Naive B cell (primary cell): ENCODE results near the gene BAZ2B. TPM values are rescaled to one million over a fixed set of nuclear protein-coding genes. Genes with fewer than 3 reads are reported as not detected.
A peak's percentile ranks its signal among the peaks of the same experiment; 100 is the strongest.

Experiments
- ATAC-seq, 2 donors: fragments of 150-1000 bp; cut with Tn5 transposase; 2 replicates each; pipeline ENCODE4 v1.10.0; 2021; ENCODE audit warnings: low read depth in 2 of 2, mild to moderate bottlenecking in 2 of 2, moderate library complexity in 2 of 2
- DNase-seq: peaks from one replicate; pipeline ENCODE4 v3.0.0; 2022
- H3K27ac Mint-ChIP-seq, 6 donors: one replicate each; pipeline ENCODE4 v1.8.0; 2020 to 2022; ENCODE audit warnings: mild to moderate bottlenecking in 6 of 6, mixed read lengths in 6 of 6, moderate library complexity in 5 of 6, inconsistent platforms in 2 of 6
- H3K27me3 Mint-ChIP-seq, 3 donors: one replicate each; pipeline ENCODE4 v1.8.0; 2021 to 2022; ENCODE audit warnings: mixed read lengths in 3 of 3, mild to moderate bottlenecking in 1 of 3
- H3K36me3 Mint-ChIP-seq, 2 donors: one replicate each; pipeline ENCODE4 v1.8.0; 2020 to 2022; ENCODE audit warnings: mixed read lengths in 2 of 2, inconsistent platforms in 1 of 2, mild to moderate bottlenecking in 1 of 2
- H3K4me1 Mint-ChIP-seq, 3 donors: one replicate each; pipeline ENCODE4 v1.8.0; 2020 to 2022; ENCODE audit warnings: mixed read lengths in 3 of 3, inconsistent platforms in 1 of 3, mild to moderate bottlenecking in 1 of 3, moderate library complexity in 1 of 3
- H3K4me3 Mint-ChIP-seq, 8 donors: one replicate each; pipeline ENCODE4 v1.8.0; 2020 to 2022; ENCODE audit warnings: mild to moderate bottlenecking in 8 of 8, mixed read lengths in 8 of 8, moderate library complexity in 8 of 8, inconsistent platforms in 2 of 8
- H3K9me3 Mint-ChIP-seq, 7 donors: one replicate each; pipeline ENCODE4 v1.8.0; 2020 to 2022; ENCODE audit warnings: mixed read lengths in 7 of 7, mild to moderate bottlenecking in 5 of 7, inconsistent platforms in 2 of 7, moderate library complexity in 1 of 7
- polyA plus RNA-seq, 6 donors: library from polyadenylated mRNA; unstranded; fragments of 300-500 nt; fragmentation: Illumina TruSeq; gene quantifications; one replicate each; pipeline ENCODE4 v1.2.3, GENCODE V29; 2021; ENCODE audit warnings: low read depth in 6 of 6

Gene BAZ2B
- polyA plus RNA-seq, 6 donors from 2014 or later, result 15.2 to 30.5 (median 23.1) TPM

DNA sequence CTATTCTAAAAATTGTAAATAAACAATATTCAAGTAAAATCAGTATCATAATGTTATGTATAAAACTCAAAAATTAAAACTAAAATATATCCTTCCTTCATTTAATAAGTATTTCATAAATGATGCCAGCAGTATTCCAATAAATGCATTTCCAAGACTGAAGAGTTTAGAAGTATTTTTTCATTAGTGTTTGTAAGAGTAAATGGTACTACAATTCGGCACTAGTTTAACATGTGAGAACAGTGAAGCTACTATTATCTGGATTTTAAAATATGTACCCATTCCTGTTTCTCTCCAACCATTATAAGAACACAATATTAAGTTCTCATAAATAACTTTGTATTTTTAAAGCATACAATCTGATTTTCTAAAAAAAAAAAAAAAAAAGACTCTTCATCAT lies 3.3 kb downstream of the BAZ2B start:
- peaks cover 12 to 28% (median 15%) of the 10 kb centered on the region in 3 donors for H3K4me1 Mint-ChIP-seq
- DNase-seq (no peak), ATAC-seq (no peak)
- no peaks in the 10 kb centered on the region for H3K27me3 Mint-ChIP-seq
- no peak overlapping the region for H3K4me3 Mint-ChIP-seq
- H3K27ac Mint-ChIP-seq, result no peak overlapping the region
- peaks cover 0 to 8% of the 10 kb centered on the region in 2 donors for H3K36me3 Mint-ChIP-seq
- H3K9me3 Mint-ChIP-seq, result no peaks in the 10 kb centered on the region

DNA sequence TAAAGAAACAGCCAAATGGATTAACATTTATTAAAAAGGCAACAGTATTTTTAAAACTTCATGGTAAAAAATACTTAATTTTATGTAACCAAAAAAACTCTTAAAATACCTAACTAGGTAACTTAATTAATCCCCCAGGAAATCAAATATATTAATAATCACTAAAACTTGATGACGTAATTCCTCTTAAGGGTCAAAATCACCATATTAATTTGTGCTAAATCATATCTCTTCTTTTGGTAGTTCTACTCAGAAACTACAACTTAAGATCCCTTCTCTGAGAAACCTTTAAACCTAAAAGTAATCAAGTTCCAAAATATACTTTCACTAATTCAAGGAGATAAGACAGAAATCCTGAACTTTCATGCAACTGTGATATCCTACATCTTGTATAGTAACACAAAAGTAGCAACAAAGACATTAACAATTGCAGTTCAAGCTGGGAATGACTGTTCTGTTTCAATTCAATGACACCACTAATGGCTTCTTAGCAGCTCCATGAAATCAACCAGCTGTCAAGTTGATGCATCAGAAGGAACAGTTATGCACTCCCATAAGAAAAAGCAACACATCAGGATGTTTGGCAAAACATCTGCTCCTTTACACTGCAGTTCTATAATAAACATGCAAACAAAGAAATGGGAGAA lies 4.0 kb downstream of the BAZ2B start:
- Mint-ChIP-seq H3K4me3 (peak overlapping the region in 1 of 8 donors; percentile 23), H3K9me3 (no peaks in the 10 kb centered on the region), H3K27ac (peak overlapping the region in 1 of 6 donors; percentile 22), H3K36me3 (peaks cover 0 to 8% of the 10 kb centered on the region in 2 donors), H3K27me3 (no peaks in the 10 kb centered on the region), H3K4me1 (peaks cover 12 to 28% (median 15%) of the 10 kb centered on the region in 3 donors)
- no peak for ATAC-seq
- DNase-seq, result no peak

- H3K27ac Mint-ChIP-seq, result no peak overlapping the region
- ATAC-seq (no peak), DNase-seq (no peak)
- H3K9me3 Mint-ChIP-seq, result no peaks in the 10 kb centered on the region
- H3K4me1 Mint-ChIP-seq, result peaks cover 5 to 21% (median 9%) of the 10 kb centered on the region in 3 donors
- H3K4me3 Mint-ChIP-seq, result no peak overlapping the region
- H3K36me3 Mint-ChIP-seq, result no peaks in the 10 kb centered on the region
- H3K27me3 Mint-ChIP-seq, result no peaks in the 10 kb centered on the region
These were observed 6.4 kb downstream of the BAZ2B start for GRCh38 chr2:159609811-159610549.

GRCh38 chr2:159608723-159609308 lies 7.5 kb downstream of the BAZ2B start:
- H3K27me3 Mint-ChIP-seq, result no peaks in the 10 kb centered on the region
- H3K4me3 Mint-ChIP-seq, result no peak overlapping the region
- no peaks in the 10 kb centered on the region for H3K36me3 Mint-ChIP-seq
- H3K4me1 Mint-ChIP-seq, result peaks cover 0 to 12% (median 3%) of the 10 kb centered on the region in 3 donors
- peak overlapping the region in 1 of 6 donors; percentile 29 for H3K27ac Mint-ChIP-seq
- DNase-seq (no peak), ATAC-seq (no peak)
- no peaks in the 10 kb centered on the region for H3K9me3 Mint-ChIP-seq

- Mint-ChIP-seq H3K9me3 (no peaks in the 10 kb centered on the region), H3K4me1 (peaks cover 0 to 10% (median 0%) of the 10 kb centered on the region in 3 donors), H3K27me3 (no peaks in the 10 kb centered on the region), H3K36me3 (no peaks in the 10 kb centered on the region), H3K27ac (no peak overlapping the region), H3K4me3 (no peak overlapping the region)
- DNase-seq (no peak), ATAC-seq (no peak)
These were observed 8.2 kb downstream of the BAZ2B start for GRCh38 chr2:159608108-159608507.

- DNase-seq, result no peak
- no peak for ATAC-seq
- no peaks in the 10 kb centered on the region for H3K27me3 Mint-ChIP-seq
- H3K4me1 Mint-ChIP-seq, result peaks cover 0 to 6% (median 0%) of the 10 kb centered on the region in 3 donors
- H3K27ac Mint-ChIP-seq, result no peak overlapping the region
- no peaks in the 10 kb centered on the region for H3K9me3 Mint-ChIP-seq
- H3K36me3 Mint-ChIP-seq, result no peaks in the 10 kb centered on the region
- H3K4me3 Mint-ChIP-seq, result no peak overlapping the region
These were observed 10.1 kb downstream of the BAZ2B start for GRCh38 chr2:159606287-159606686.

DNA sequence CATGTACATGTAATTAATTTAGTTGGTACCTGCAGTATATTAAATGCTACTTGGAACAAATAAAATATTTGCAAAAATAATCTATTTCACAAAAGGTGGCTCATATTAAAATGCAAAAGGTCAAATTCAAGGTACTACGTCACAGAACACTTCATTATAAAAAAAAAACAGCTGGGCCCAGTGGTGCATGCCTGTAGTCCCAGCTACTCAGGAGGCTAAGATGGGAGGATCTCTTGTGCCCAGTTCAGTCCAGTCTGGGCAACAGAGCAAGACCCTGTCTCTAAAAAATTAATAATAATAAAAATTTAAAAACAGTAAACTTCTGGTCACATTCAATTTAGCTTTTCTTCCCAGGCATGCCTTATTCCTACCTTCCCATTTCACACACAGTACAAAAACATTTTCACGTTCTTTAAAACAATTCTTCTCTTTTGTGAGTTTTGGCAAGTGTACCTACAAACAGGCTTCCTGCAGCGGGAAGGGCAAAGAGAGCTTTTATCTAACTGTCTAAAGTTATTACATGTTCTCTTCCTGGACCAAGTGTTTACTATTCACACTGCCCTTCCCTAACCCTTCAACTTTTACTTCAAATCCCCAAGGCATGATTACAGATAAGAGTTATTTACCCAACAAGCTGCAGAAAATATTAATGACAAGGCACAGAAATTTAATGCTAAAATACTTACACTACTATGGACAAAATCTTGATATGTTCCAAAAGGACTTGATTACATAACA lies 10.7 kb downstream of the BAZ2B start:
- no peak overlapping the region for H3K4me3 Mint-ChIP-seq
- H3K36me3 Mint-ChIP-seq, result no peaks in the 10 kb centered on the region
- H3K4me1 Mint-ChIP-seq, result peaks cover 0 to 6% (median 0%) of the 10 kb centered on the region in 3 donors
- no peak for DNase-seq
- peak overlapping the region in 1 of 6 donors; percentile 78 for H3K27ac Mint-ChIP-seq
- H3K27me3 Mint-ChIP-seq, result no peaks in the 10 kb centered on the region
- H3K9me3 Mint-ChIP-seq, result no peaks in the 10 kb centered on the region
- no peak for ATAC-seq

GRCh38 chr2:159604159-159604558 lies 12.2 kb downstream of the BAZ2B start:
- DNase-seq, result no peak
- ATAC-seq, result no peak
- Mint-ChIP-seq H3K4me1 (peaks cover 0 to 6% (median 0%) of the 10 kb centered on the region in 3 donors), H3K4me3 (no peak overlapping the region), H3K27me3 (no peaks in the 10 kb centered on the region), H3K27ac (no peak overlapping the region), H3K36me3 (no peaks in the 10 kb centered on the region), H3K9me3 (no peaks in the 10 kb centered on the region)

DNA sequence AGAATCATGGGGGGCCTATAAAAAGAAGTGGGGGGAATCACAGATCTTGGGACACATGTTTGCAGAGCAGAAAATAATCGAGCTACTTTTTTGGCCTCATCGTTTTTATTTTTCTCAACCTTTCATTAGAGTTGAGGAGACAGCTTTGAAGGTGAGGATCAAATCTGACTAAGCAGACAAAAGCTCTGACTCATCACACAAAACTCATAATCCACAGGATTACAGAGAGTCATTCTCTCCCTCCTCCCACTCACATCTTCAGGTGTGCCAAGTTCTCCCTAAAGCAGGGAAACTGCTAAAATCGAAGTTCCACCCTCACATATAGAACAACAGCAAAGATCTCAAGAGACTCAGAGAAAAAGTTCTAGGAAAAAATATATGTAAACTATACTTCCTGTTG lies 15.6 kb downstream of the BAZ2B start:
- no peak for DNase-seq
- H3K4me3 Mint-ChIP-seq, result no peak overlapping the region
- no peaks in the 10 kb centered on the region for H3K9me3 Mint-ChIP-seq
- H3K27ac Mint-ChIP-seq, result no peak overlapping the region
- no peaks in the 10 kb centered on the region for H3K27me3 Mint-ChIP-seq
- no peaks in the 10 kb centered on the region for H3K4me1 Mint-ChIP-seq
- no peak for ATAC-seq
- no peaks in the 10 kb centered on the region for H3K36me3 Mint-ChIP-seq

DNA sequence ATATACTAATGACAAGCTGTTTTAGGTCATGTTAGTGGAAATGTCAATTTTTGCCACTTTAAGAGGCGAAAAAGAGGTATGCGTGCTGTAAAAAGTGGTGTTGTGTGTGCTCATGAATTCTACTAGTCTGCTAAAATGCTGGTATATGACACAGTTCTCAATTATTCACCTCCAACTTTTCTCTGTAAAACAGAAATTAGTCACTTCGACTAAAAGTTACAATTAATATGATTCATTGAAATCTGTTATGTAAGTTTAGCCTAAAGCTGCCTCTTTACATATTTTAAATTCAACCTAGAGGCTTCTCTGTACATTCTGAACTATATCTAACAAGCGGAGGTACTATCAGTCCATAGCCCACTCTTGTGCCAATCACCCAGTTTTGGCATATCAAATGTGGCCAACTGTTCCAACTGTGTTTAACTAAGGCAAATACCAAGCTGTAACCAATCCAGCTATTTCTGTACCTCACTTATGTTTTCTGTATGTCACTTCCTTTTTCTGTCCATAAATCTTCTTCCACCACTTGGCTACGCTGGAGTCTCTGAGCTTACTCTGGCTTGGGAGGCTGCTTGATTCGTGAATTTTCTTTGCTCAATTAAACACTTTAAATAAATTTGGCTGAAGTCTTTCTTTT lies 20.8 kb downstream of the BAZ2B start:
- no peak overlapping the region for H3K27ac Mint-ChIP-seq
- no peak for DNase-seq
- H3K4me1 Mint-ChIP-seq, result no peaks in the 10 kb centered on the region

GRCh38 chr2:159592441-159592840 lies 23.9 kb downstream of the BAZ2B start:
- DNase-seq (no peak), ATAC-seq (no peak)
- no peaks in the 10 kb centered on the region for H3K4me1 Mint-ChIP-seq
- no peak overlapping the region for H3K27ac Mint-ChIP-seq
- H3K27me3 Mint-ChIP-seq, result no peaks in the 10 kb centered on the region
- H3K4me3 Mint-ChIP-seq, result no peak overlapping the region
- H3K9me3 Mint-ChIP-seq, result no peaks in the 10 kb centered on the region
- H3K36me3 Mint-ChIP-seq, result no peaks in the 10 kb centered on the region

More for the DNA sequence above, 20.8 kb downstream of the BAZ2B start:
- no peak overlapping the region for H3K4me3 Mint-ChIP-seq
- no peaks in the 10 kb centered on the region for H3K27me3 Mint-ChIP-seq
- H3K36me3 Mint-ChIP-seq, result no peaks in the 10 kb centered on the region
- no peaks in the 10 kb centered on the region for H3K9me3 Mint-ChIP-seq
- no peak for ATAC-seq

DNA sequence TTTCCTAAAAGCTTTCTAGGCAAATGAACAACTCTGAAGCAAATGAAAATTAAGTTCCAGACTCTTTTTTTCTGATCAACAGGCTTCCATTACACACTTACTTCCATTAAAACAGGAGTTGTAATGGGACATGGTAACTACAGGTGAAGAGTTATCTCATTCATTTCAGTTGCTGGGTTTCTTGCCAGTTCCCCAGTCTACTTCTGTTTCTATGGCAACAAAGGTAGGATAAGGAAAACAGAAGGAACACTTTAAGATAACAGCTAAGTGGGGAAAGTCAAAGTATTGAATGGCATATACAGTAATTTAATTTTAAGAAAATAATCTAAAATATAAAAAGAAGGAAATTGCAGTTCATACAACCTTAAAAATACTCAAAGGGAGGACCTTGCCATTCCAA lies 25.1 kb downstream of the BAZ2B start:
- Mint-ChIP-seq H3K27me3 (no peaks in the 10 kb centered on the region), H3K4me1 (no peaks in the 10 kb centered on the region), H3K4me3 (no peak overlapping the region), H3K36me3 (no peaks in the 10 kb centered on the region), H3K9me3 (peaks cover 0 to 2% (median 0%) of the 10 kb centered on the region in 7 donors), H3K27ac (no peak overlapping the region)
- no peak for ATAC-seq
- no peak for DNase-seq

DNA sequence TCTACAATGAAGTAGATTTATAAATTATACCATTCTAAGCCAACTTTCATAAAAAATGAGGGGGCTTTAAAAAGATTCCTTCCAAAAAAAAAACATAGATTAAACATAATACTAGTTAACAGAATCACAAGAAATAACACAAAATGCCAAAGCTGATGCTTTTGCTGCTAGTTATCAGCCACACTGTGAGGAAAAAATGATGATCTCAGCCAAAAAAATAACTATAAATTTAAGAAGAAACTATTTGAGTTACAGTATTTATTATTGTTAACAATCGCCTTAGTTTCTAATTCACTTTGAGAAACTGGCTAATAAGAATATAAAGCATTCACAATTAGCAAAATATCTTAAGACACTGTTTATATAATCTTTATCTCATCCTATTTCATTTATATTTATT lies 27.1 kb downstream of the BAZ2B start:
- no peaks in the 10 kb centered on the region for H3K27me3 Mint-ChIP-seq

More for the DNA sequence above, 27.1 kb downstream of the BAZ2B start:
- no peaks in the 10 kb centered on the region for H3K4me1 Mint-ChIP-seq
- ATAC-seq (no peak), DNase-seq (no peak)
- H3K27ac Mint-ChIP-seq, result no peak overlapping the region
- H3K36me3 Mint-ChIP-seq, result no peaks in the 10 kb centered on the region
- H3K9me3 Mint-ChIP-seq, result peaks cover 0 to 2% (median 0%) of the 10 kb centered on the region in 7 donors
- no peak overlapping the region for H3K4me3 Mint-ChIP-seq
